ENCODE data around the gene ATAD1. TPM values are rescaled to one million over a fixed set of nuclear protein-coding genes. Genes with fewer than 3 reads are reported as not detected.

ATAD1 gene
- total RNA-seq, 4 donors from 2014 or later, result 34.2 to 43.2 (median 38.5) TPM

DNA sequence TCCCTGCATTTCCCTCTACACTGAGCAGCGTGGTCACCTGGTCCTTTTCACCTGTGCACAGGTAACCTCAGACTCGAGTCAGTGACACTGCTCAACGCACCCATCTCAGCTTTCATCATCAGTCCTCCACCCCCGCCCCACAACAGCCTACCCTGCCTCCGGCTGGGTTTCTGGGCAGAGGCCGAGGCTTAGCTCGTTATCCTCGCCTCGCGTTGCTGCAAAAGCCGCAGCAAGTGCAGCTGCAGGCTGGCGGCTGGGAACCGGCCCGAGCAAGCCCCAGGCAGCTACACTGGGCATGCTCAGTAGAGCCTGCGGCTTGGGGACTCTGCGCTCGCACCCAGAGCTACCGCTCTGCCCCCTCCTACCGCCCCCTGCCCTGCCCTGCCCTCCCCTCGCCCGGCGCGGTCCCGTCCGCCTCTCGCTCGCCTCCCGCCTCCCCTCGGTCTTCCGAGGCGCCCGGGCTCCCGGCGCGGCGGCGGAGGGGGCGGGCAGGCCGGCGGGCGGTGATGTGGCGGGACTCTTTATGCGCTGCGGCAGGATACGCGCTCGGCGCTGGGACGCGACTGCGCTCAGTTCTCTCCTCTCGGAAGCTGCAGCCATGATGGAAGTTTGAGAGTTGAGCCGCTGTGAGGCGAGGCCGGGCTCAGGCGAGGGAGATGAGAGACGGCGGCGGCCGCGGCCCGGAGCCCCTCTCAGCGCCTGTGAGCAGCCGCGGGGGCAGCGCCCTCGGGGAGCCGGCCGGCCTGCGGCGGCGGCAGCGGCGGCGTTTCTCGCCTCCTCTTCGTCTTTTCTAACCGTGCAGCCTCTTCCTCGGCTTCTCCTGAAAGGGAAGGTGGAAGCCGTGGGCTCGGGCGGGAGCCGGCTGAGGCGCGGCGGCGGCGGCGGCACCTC is 45.3 kb upstream of the ATAD1 start, which contains the start of the genes KLLN and PTEN:
TSS of gene KLLN (minus strand) at position 481 of the 891 bp plus-strand sequence. CDS start 1,046 bp downstream, outside the sequence.
TSS of gene PTEN (plus strand) at position 573 of the 891 bp plus-strand sequence. CDS start 845 bp downstream, outside the sequence.
- WGBS, 2 donors, result 1% methylated on average over 21 to 62 of the region's 89 CpGs

DNA sequence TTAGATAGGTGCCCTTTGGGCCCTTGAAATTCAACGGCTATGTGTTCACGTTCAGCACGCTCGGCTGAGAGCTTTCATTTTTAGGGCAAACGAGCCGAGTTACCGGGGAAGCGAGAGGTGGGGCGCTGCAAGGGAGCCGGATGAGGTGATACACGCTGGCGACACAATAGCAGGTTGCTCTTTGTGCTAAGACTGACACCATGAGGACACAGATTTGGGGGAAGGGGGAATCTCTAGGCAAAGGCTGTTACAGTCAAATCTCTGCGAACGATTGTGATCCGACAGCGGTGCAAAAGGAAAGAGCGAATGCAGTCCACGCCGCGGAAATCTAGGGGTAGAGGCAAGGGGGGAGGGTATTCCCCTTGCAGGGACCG is 44.6 kb upstream of the ATAD1 start:
- intact Hi-C loops (cut with DNase I; ENCODE audit: low total_unique reads), result loop anchor here (10.0 kb wide), 1 partner anchor 522 kb away; no protein-coding TSS in a partner anchor
- H3K4me3 ChIP-seq (ENCODE audit: low read depth, poor library complexity, severe bottlenecking), result peak overlapping the region; percentile 97
- DNase-seq (ENCODE audit: low spot score in 2 of 2), result no peak
- TF ChIP-seq, protein P1, sequence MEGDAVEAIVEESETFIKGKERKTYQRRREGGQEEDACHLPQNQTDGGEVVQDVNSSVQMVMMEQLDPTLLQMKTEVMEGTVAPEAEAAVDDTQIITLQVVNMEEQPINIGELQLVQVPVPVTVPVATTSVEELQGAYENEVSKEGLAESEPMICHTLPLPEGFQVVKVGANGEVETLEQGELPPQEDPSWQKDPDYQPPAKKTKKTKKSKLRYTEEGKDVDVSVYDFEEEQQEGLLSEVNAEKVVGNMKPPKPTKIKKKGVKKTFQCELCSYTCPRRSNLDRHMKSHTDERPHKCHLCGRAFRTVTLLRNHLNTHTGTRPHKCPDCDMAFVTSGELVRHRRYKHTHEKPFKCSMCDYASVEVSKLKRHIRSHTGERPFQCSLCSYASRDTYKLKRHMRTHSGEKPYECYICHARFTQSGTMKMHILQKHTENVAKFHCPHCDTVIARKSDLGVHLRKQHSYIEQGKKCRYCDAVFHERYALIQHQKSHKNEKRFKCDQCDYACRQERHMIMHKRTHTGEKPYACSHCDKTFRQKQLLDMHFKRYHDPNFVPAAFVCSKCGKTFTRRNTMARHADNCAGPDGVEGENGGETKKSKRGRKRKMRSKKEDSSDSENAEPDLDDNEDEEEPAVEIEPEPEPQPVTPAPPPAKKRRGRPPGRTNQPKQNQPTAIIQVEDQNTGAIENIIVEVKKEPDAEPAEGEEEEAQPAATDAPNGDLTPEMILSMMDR (IDR thresholded peaks at IDR 0.05), result no peak
- TF ChIP-seq POLR2A (IDR thresholded peaks at IDR 0.05), result no peak
- 1 to 2% methylated on average over 17 to 21 of the region's 21 CpGs for whole genome bisulfite sequencing, 2 donors

More for the DNA sequence above, 45.3 kb upstream of the ATAD1 start, which contains the start of the genes KLLN and PTEN:
- peak within 1 kb of the TSS; percentile 97 for H3K4me3 ChIP-seq (ENCODE audit: low read depth, poor library complexity, severe bottlenecking)
- TF ChIP-seq, protein P1 (IDR thresholded peaks at IDR 0.05), result no peak
- peak in 1 of 2 donors; percentile 82 for TF ChIP-seq POLR2A (IDR thresholded peaks at IDR 0.05)
- intact Hi-C loops (cut with DNase I; ENCODE audit: low total_unique reads), result loop anchor here (10.0 kb wide), 1 partner anchor 522 kb away; no protein-coding TSS in a partner anchor
- peak; percentile 85 to 97 for DNase-seq (ENCODE audit: low spot score in 2 of 2)

DNA sequence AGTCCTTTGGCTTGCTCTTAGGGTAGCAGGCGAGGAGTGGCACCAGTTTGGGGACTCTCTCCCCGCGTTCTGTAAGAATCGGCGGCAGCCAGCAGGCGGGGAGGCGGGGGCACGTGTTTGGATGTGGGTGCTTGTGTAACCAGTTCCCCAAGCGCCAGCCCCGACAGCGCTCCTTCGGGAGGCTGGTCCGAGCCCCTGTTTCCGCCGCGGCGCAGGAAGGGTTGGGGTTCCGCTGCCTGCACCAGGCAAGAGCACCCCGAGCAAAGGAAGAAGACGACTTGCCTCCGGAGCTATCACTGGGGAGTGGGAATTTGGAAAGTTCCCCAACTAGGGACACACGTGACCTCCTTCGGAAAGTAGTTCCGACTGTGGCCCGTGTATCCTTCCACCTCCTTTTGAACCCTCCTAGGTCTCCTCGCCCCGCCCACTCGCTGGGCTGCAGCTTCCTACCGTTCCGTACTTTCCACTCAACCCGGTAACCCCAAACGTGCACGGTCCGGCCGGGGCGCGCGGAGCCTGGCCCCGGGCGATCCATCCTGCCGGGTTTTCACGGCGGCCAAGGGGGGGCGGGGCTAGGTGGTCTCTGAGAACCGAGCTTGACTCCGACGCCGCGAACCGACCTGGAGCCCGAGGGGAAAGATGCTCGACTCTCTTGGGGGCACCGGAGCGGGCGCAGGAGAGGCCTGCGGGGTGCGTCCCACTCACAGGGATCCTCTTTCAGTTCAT is 44.1 kb upstream of the ATAD1 start:
- intact Hi-C loops (cut with DNase I; ENCODE audit: low total_unique reads), result loop anchor here (10.0 kb wide), 1 partner anchor 523 kb away; no protein-coding TSS in a partner anchor
- 0 to 2% methylated on average over 44 to 51 of the region's 57 CpGs for WGBS, 2 donors
- no peak for TF ChIP-seq POLR2A (IDR thresholded peaks at IDR 0.05)
- TF ChIP-seq, protein P1 (IDR thresholded peaks at IDR 0.05), result no peak
- DNase-seq (ENCODE audit: low spot score in 2 of 2), result peak; percentile 96 to 99
- H3K4me3 ChIP-seq (ENCODE audit: low read depth, poor library complexity, severe bottlenecking), result peak overlapping the region; percentile 97

DNA sequence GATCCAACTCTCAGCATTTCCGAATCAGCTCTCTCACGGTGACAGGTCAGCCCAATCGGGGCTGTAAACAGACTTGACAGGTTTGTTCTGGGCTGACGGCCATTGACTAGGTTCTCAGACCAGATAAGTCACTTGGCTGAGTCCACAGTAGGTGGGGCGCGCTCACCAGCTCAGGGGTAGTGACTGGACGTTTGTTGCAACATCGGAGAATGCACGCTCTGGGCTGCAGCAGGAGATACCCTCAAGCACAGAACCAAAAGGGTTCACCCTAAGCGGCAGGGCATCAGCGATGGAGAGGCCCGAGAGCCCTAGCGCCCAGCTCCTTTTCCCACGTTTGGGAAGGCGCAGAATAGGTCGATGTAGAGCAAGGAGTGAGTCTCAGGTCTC is 43.5 kb upstream of the ATAD1 start:
- no peak for TF ChIP-seq POLR2A (IDR thresholded peaks at IDR 0.05)
- TF ChIP-seq, protein P1 (IDR thresholded peaks at IDR 0.05), result no peak
- H3K4me3 ChIP-seq (ENCODE audit: low read depth, poor library complexity, severe bottlenecking), result peak overlapping the region; percentile 97
- WGBS, 2 donors, result 7 to 8% methylated on average over 14 to 16 of the region's 16 CpGs
- intact Hi-C loops (cut with DNase I; ENCODE audit: low total_unique reads), result loop anchor here (10.0 kb wide), 1 partner anchor 523 kb away; no protein-coding TSS in a partner anchor
- DNase-seq (ENCODE audit: low spot score in 2 of 2), result peak; percentile 69 to 95

DNA sequence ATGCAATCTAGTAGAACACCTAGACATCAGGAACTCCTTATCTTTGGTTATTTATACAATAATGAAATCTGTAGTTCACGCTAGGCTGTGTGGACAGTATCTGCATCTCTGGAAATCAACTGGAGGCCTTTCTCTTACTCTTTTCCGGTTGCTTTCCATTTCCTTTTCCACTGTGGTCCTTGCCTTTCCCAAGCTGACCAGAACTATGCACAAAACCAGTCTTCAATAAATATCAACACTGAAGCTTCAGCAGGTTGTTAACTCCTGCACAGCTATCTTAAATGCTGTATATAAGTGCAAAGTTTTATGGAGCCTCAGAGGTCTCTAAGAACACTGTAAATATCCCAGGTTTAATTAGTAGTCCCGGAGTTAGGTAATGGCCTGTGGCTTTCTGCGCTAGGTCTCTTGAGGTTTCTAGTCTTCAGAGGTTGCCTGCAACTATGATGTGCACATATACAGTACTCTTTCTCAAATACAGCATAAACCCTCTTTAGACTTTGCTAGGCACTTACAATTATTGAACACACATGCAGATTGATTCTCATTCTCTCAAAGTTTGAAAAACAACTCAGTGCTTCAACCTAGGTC is 42.9 kb upstream of the ATAD1 start:
- no peak overlapping the region for H3K4me3 ChIP-seq (ENCODE audit: low read depth, poor library complexity, severe bottlenecking)
- DNase-seq (ENCODE audit: low spot score in 2 of 2), result no peak
- 76 to 82% methylated on average over 4 of the region's 4 CpGs for WGBS, 2 donors
- TF ChIP-seq POLR2A (IDR thresholded peaks at IDR 0.05), result no peak
- TF ChIP-seq, protein P1 (IDR thresholded peaks at IDR 0.05), result no peak
- intact Hi-C loops (cut with DNase I; ENCODE audit: low total_unique reads), result loop anchor here (10.0 kb wide), 1 partner anchor 524 kb away; no protein-coding TSS in a partner anchor
